Testis (tissue), 3 donors: Measurements from ENCODE around the gene MIER3. TPM values are rescaled to one million over a fixed set of nuclear protein-coding genes. Genes with fewer than 3 reads are reported as not detected.

Experiments
- DNase-seq: peaks from one replicate; pipeline ENCODE4 v3.0.0-alpha.2; 2019
- H3K27ac ChIP-seq, 2 donors: fragments of 200-600 bp; sonication (generic); one replicate each; pipeline ENCODE4 v1.5.1; 2019
- H3K27me3 ChIP-seq: fragments of 200-600 bp; sonication (generic); one replicate; pipeline ENCODE4 v1.5.1; 2019
- H3K36me3 ChIP-seq: fragments of 200-600 bp; sonication (generic); one replicate; pipeline ENCODE4 v1.5.1; 2017; ENCODE audit warnings: low read depth; ENCODE audit errors: missing control alignments
- H3K4me1 ChIP-seq: fragments of 200-600 bp; sonication (generic); one replicate; pipeline ENCODE4 v1.5.1; 2019
- H3K4me3 ChIP-seq, 2 donors: fragments of 200-600 bp; sonication (generic); one replicate each; pipeline ENCODE4 v1.5.1; 2017 to 2019
- H3K9me3 ChIP-seq: fragments of 200-600 bp; sonication (generic); one replicate; pipeline ENCODE4 v1.5.1; 2017
- CTCF ChIP-seq, 3 experiments: fragments of 450-650 bp in 2 of 3; fragments of 200-600 bp in 1 of 3; sonication (generic) in 1 of 3; IDR thresholded peaks; one replicate each; pipeline ENCODE4 v1.5.1; 2016 to 2019; ENCODE audit warnings: antibody characterized with exemption in 3 of 3, mild to moderate bottlenecking in 2 of 3, moderate library complexity in 1 of 3
- POLR2A ChIP-seq: fragments of 450-650 bp; IDR thresholded peaks from one replicate; pipeline ENCODE4 v1.6.1; 2017; ENCODE audit warnings: antibody characterized with exemption, mild to moderate bottlenecking, moderate library complexity
- WGBS, 2 donors: methylation state at CpG; one replicate each; pipeline ENCODE4 v1.1.5; 2018; 5-methylcytosine and 5-hydroxymethylcytosine counted together
- intact Hi-C: fragments of 100-400 bp; cut with DNase I; formaldehyde crosslinking; loops from one replicate; pipeline ENCODE4 v1.15.1; 2023; ENCODE audit warnings: low total_unique reads
- polyA plus RNA-seq: library from polyadenylated mRNA; stranded (reverse); fragments of 350-450 nt; fragmentation: Illumina TruSeq; extraction: RNeasy Lipid Tissue Mini Kit (QIAGEN cat#74804); gene quantifications from one replicate; pipeline ENCODE4 v1.2.3, GENCODE V29; 2014; ENCODE audit warnings: low read depth, low replicate concordance; ENCODE audit not compliant: insufficient read depth
- total RNA-seq, 2 donors: library from RNA; depleted of rRNA; stranded (reverse); fragments of >200 nt; gene quantifications; one replicate each; pipeline ENCODE4 v1.2.3, GENCODE V29; 2016

The MIER3 gene
- total and polyA plus RNA-seq, 3 donors from 2014 or later, result 27.8 to 71.6 (median 68.7) TPM

GRCh38 chr5:56963246-56963645 is 11.3 kb upstream of the MIER3 start:
- WGBS, 2 donors, result 65 to 79% methylated on average over 5 of the region's 5 CpGs
- intact Hi-C loops, result no loop called here
- no peaks in the 10 kb centered on the region for H3K4me1 ChIP-seq
- H3K27me3 ChIP-seq, result no peaks in the 10 kb centered on the region
- H3K36me3 ChIP-seq, result no peaks in the 10 kb centered on the region
- H3K9me3 ChIP-seq, result no peaks in the 10 kb centered on the region
- TF ChIP-seq POLR2A (no peak), CTCF (IDR thresholded peaks at IDR 0.05) (no peak)
- no peak overlapping the region for H3K27ac ChIP-seq
- DNase-seq, result no peak
- H3K4me3 ChIP-seq, result no peak overlapping the region

- Histone ChIP-seq H3K4me1 (no peaks in the 10 kb centered on the region), H3K4me3 (no peak overlapping the region), H3K9me3 (no peaks in the 10 kb centered on the region), H3K36me3 (no peaks in the 10 kb centered on the region), H3K27me3 (no peaks in the 10 kb centered on the region), H3K27ac (no peak overlapping the region)
- DNase-seq, result no peak
- WGBS, 2 donors, result 34 to 40% methylated on average over 2 of the region's 2 CpGs
- intact Hi-C loops, result no loop called here
- no peak for TF ChIP-seq CTCF (IDR thresholded peaks at IDR 0.05)
Measured at GRCh38 chr5:56962286-56962685, 10.4 kb upstream of the MIER3 start.

- TF ChIP-seq CTCF (IDR thresholded peaks at IDR 0.05), result no peak
- no peak for TF ChIP-seq POLR2A
- Histone ChIP-seq H3K36me3 (no peaks in the 10 kb centered on the region), H3K4me3 (no peak overlapping the region), H3K27ac (no peak overlapping the region), H3K9me3 (no peaks in the 10 kb centered on the region), H3K27me3 (no peaks in the 10 kb centered on the region), H3K4me1 (no peaks in the 10 kb centered on the region)
- intact Hi-C loops, result no loop called here
- 94 to 95% methylated on average over 6 of the region's 6 CpGs for WGBS, 2 donors
- no peak for DNase-seq
Measured at GRCh38 chr5:56961746-56962145, 9.8 kb upstream of the MIER3 start.

- no peak overlapping the region for H3K27ac ChIP-seq
- H3K9me3 ChIP-seq, result no peaks in the 10 kb centered on the region
- no peak for TF ChIP-seq POLR2A
- TF ChIP-seq CTCF (IDR thresholded peaks at IDR 0.05), result no peak
- intact Hi-C loops, result no loop called here
- no peaks in the 10 kb centered on the region for H3K4me1 ChIP-seq
- no peaks in the 10 kb centered on the region for H3K36me3 ChIP-seq
- no peak for DNase-seq
- H3K27me3 ChIP-seq, result no peaks in the 10 kb centered on the region
- 74 to 81% methylated on average over 4 of the region's 4 CpGs for WGBS, 2 donors
- H3K4me3 ChIP-seq, result no peak overlapping the region
Measured at GRCh38 chr5:56959326-56959725, 7.4 kb upstream of the MIER3 start.

- H3K4me1 ChIP-seq, result no peaks in the 10 kb centered on the region
- TF ChIP-seq CTCF (IDR thresholded peaks at IDR 0.05) (no peak), POLR2A (no peak)
- H3K4me3 ChIP-seq, result no peak overlapping the region
- no peaks in the 10 kb centered on the region for H3K27me3 ChIP-seq
- no peaks in the 10 kb centered on the region for H3K9me3 ChIP-seq
- DNase-seq, result no peak
- no peak overlapping the region for H3K27ac ChIP-seq
- H3K36me3 ChIP-seq, result no peaks in the 10 kb centered on the region
- intact Hi-C loops, result no loop called here
- WGBS, 2 donors, result 94 to 99% methylated on average over 2 of the region's 2 CpGs
Measured at GRCh38 chr5:56958595-56958994, 6.7 kb upstream of the MIER3 start.
